ENCODE data around the gene RNF207.

DNA sequence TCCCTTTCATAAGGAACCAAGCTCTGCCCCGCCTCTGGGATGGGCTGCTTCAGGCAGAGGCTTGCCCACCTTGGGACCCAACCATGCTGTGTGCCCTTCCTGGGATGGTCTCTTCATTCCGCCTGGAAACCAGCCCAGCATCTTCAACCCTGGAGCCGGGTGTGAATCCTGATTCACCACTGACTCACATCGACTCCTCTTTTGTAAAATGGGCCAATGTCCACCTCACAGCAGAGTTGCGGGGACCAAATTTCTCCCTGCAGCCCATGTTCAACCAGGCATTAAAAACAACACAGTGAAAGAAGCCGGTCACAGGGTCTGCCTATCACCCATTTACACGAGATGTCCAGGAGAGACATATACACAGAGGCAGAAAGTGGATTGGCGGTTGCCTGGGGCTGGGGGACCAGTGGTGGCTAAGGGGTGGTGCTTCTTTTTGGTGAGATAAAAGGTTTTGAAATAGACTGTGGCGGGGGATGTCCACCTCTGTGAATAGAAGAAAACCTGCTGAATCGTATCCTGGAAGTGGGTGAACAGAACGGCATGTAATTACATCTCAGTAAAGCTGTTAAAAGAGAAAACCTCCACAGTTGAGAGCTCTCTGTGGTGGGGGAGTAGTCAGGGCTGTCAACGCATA is 61.9 kb downstream of the RNF207 start:
- TF ChIP-seq, protein P1, sequence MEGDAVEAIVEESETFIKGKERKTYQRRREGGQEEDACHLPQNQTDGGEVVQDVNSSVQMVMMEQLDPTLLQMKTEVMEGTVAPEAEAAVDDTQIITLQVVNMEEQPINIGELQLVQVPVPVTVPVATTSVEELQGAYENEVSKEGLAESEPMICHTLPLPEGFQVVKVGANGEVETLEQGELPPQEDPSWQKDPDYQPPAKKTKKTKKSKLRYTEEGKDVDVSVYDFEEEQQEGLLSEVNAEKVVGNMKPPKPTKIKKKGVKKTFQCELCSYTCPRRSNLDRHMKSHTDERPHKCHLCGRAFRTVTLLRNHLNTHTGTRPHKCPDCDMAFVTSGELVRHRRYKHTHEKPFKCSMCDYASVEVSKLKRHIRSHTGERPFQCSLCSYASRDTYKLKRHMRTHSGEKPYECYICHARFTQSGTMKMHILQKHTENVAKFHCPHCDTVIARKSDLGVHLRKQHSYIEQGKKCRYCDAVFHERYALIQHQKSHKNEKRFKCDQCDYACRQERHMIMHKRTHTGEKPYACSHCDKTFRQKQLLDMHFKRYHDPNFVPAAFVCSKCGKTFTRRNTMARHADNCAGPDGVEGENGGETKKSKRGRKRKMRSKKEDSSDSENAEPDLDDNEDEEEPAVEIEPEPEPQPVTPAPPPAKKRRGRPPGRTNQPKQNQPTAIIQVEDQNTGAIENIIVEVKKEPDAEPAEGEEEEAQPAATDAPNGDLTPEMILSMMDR (IDR thresholded peaks at IDR 0.05; ENCODE audit: extremely low read depth in 1 of 2, insufficient read depth in 1 of 2, low read depth in 1 of 2, low read length in 2 of 2), result no peak
- TF ChIP-seq EZH2 (IDR thresholded peaks at IDR 0.05; ENCODE audit: borderline replicate concordance, low read depth, low read length, severe bottlenecking) (no peak), POLR2AphosphoS5 (IDR thresholded peaks at IDR 0.05; ENCODE audit: insufficient read depth, low read depth, low read length) (no peak), POLR2A (IDR thresholded peaks at IDR 0.05; ENCODE audit: low read depth, low read length) (no peak), FOS (IDR thresholded peaks at IDR 0.05; ENCODE audit: borderline replicate concordance, insufficient read depth, low read length) (no peak)

Data from endothelial cell of umbilical vein (primary cell).